ENCODE data around the gene TMEM52B.
"Not testable (repeated sequence)": the region's sequence is repeated elsewhere in the genome, so short reads cannot be mapped to it uniquely, and the experiment has no call there.

The TMEM52B gene

GRCh38 chr12:10211940-10212738, 33.3 kb downstream of the TMEM52B start:
- DNase-seq: peak; percentile 63

- DNase-seq: peak; percentile 63
Observed at GRCh38 chr12:10212739-10213131, 33.9 kb downstream of the TMEM52B start, which contains the start of gene GABARAPL1. TSS of gene GABARAPL1 (plus strand) at chr12:10212877. CDS start at chr12:10213130, 253 bp downstream.

- peak; percentile 45 for DNase-seq
Observed at GRCh38 chr12:10213168-10214135, 34.6 kb downstream of the TMEM52B start.

GRCh38 chr12:10214136-10214894, 35.5 kb downstream of the TMEM52B start:
- no peak for DNase-seq

GRCh38 chr12:10214895-10215267, 36.0 kb downstream of the TMEM52B start:
- no peak for DNase-seq

GRCh38 chr12:10215436-10215835, 36.6 kb downstream of the TMEM52B start:
- DNase-seq: no peak

- DNase-seq: not testable (repeated sequence)
Observed at GRCh38 chr12:10215946-10216345, 37.1 kb downstream of the TMEM52B start.

- DNase-seq: no peak
Observed at GRCh38 chr12:10218021-10218420, 39.2 kb downstream of the TMEM52B start.

GRCh38 chr12:10220398-10221077, 41.7 kb downstream of the TMEM52B start:
- no peak for DNase-seq

GRCh38 chr12:10221846-10222245, 43.0 kb downstream of the TMEM52B start:
- DNase-seq: no peak

- no peak for DNase-seq
Observed at GRCh38 chr12:10223208-10223607, 44.4 kb downstream of the TMEM52B start.

- DNase-seq: not testable (repeated sequence)
Observed at GRCh38 chr12:10225426-10225825, 46.6 kb downstream of the TMEM52B start.

GRCh38 chr12:10226086-10226485, 47.3 kb downstream of the TMEM52B start:
- DNase-seq: no peak

- DNase-seq: no peak
Observed at GRCh38 chr12:10226731-10227130, 47.9 kb downstream of the TMEM52B start.

- DNase-seq: no peak
Observed at GRCh38 chr12:10227648-10228047, 48.8 kb downstream of the TMEM52B start.

- no peak for DNase-seq
Observed at GRCh38 chr12:10234562-10234961, 55.7 kb downstream of the TMEM52B start.

GRCh38 chr12:10235761-10236631, 57.2 kb downstream of the TMEM52B start:
- peak; percentile 3 for DNase-seq

GRCh38 chr12:10236720-10237119, 57.9 kb downstream of the TMEM52B start:
- DNase-seq: no peak

- no peak for DNase-seq
Observed at GRCh38 chr12:10238526-10238925, 59.7 kb downstream of the TMEM52B start.

- DNase-seq: no peak
Observed at GRCh38 chr12:10241290-10241689, 62.5 kb downstream of the TMEM52B start.
